ENCODE measurements around the gene GALNT15.

Gene GALNT15

GRCh38 chr3:16178628-16178988, 4.1 kb downstream of the GALNT15 start:
- H3K4me2 ChIP-seq (ENCODE audit: insufficient read depth, low read length) = peak overlapping the region; percentile 54
- no peaks in the 10 kb centered on the region for H4K20me1 ChIP-seq (ENCODE audit: insufficient read depth, low read length)
- no peaks in the 10 kb centered on the region for H3K9me3 ChIP-seq (ENCODE audit: insufficient read depth, low read length, severe bottlenecking)
- peaks cover 30% of the 10 kb centered on the region for H3K27me3 ChIP-seq (ENCODE audit: insufficient read depth, low read length, poor library complexity)
- DNase-seq (no peak), ATAC-seq (ENCODE audit: insufficient read depth, low read depth) (no peak)
- TF ChIP-seq EZH2 (IDR thresholded peaks at IDR 0.05; ENCODE audit: borderline replicate concordance, low read depth, low read length, severe bottlenecking) = no peak
- TF ChIP-seq CTCF (IDR thresholded peaks at IDR 0.05; ENCODE audit: borderline replicate concordance, extremely low read depth, low read length, poor library complexity, severe bottlenecking) = no peak
- no peaks in the 10 kb centered on the region for H3K36me3 ChIP-seq (ENCODE audit: insufficient read depth, low read length)
- peaks cover 10% of the 10 kb centered on the region for H3K4me1 ChIP-seq (ENCODE audit: insufficient read depth, low read length)
- H3K79me2 ChIP-seq (ENCODE audit: insufficient read depth, low read length) = no peaks in the 10 kb centered on the region
- no peak overlapping the region for H3K9ac ChIP-seq (ENCODE audit: low read depth, low read length)
- no peak overlapping the region for H2AFZ ChIP-seq (ENCODE audit: low read depth, low read length)
- no peak overlapping the region for H3K27ac ChIP-seq (ENCODE audit: low read length)
- no peak overlapping the region for H3K4me3 ChIP-seq (ENCODE audit: low read depth in 1 of 2, low read length in 2 of 2)

- H3K27me3 ChIP-seq (ENCODE audit: insufficient read depth, low read length, poor library complexity) = peaks cover 27% of the 10 kb centered on the region
- H3K4me2 ChIP-seq (ENCODE audit: insufficient read depth, low read length) = no peak overlapping the region
- H4K20me1 ChIP-seq (ENCODE audit: insufficient read depth, low read length) = no peaks in the 10 kb centered on the region
- no peaks in the 10 kb centered on the region for H3K9me3 ChIP-seq (ENCODE audit: insufficient read depth, low read length, severe bottlenecking)
- H2AFZ ChIP-seq (ENCODE audit: low read depth, low read length) = no peak overlapping the region
- H3K27ac ChIP-seq (ENCODE audit: low read length) = no peak overlapping the region
- H3K4me1 ChIP-seq (ENCODE audit: insufficient read depth, low read length) = peaks cover 10% of the 10 kb centered on the region
- ATAC-seq (ENCODE audit: insufficient read depth, low read depth) (no peak), DNase-seq (no peak)
- no peak overlapping the region for H3K9ac ChIP-seq (ENCODE audit: low read depth, low read length)
- H3K79me2 ChIP-seq (ENCODE audit: insufficient read depth, low read length) = no peaks in the 10 kb centered on the region
- H3K36me3 ChIP-seq (ENCODE audit: insufficient read depth, low read length) = no peaks in the 10 kb centered on the region
- H3K4me3 ChIP-seq (ENCODE audit: low read depth in 1 of 2, low read length in 2 of 2) = no peak overlapping the region
- TF ChIP-seq EZH2 (IDR thresholded peaks at IDR 0.05; ENCODE audit: borderline replicate concordance, low read depth, low read length, severe bottlenecking) = no peak
- no peak for TF ChIP-seq CTCF (IDR thresholded peaks at IDR 0.05; ENCODE audit: borderline replicate concordance, extremely low read depth, low read length, poor library complexity, severe bottlenecking)
These were observed 4.8 kb downstream of the GALNT15 start for GRCh38 chr3:16179261-16179660.

- Histone ChIP-seq H4K20me1 (ENCODE audit: insufficient read depth, low read length) (no peaks in the 10 kb centered on the region), H3K4me1 (ENCODE audit: insufficient read depth, low read length) (peaks cover 10% of the 10 kb centered on the region), H3K27ac (ENCODE audit: low read length) (no peak overlapping the region), H3K4me2 (ENCODE audit: insufficient read depth, low read length) (no peak overlapping the region), H3K9ac (ENCODE audit: low read depth, low read length) (no peak overlapping the region), H3K27me3 (ENCODE audit: insufficient read depth, low read length, poor library complexity) (peaks cover 20% of the 10 kb centered on the region), H3K36me3 (ENCODE audit: insufficient read depth, low read length) (no peaks in the 10 kb centered on the region), H3K4me3 (ENCODE audit: low read depth in 1 of 2, low read length in 2 of 2) (no peak overlapping the region), H2AFZ (ENCODE audit: low read depth, low read length) (no peak overlapping the region), H3K9me3 (ENCODE audit: insufficient read depth, low read length, severe bottlenecking) (no peaks in the 10 kb centered on the region), H3K79me2 (ENCODE audit: insufficient read depth, low read length) (no peaks in the 10 kb centered on the region)
- TF ChIP-seq CTCF (IDR thresholded peaks at IDR 0.05; ENCODE audit: borderline replicate concordance, extremely low read depth, low read length, poor library complexity, severe bottlenecking) (no peak), EZH2 (IDR thresholded peaks at IDR 0.05; ENCODE audit: borderline replicate concordance, low read depth, low read length, severe bottlenecking) (no peak)
- no peak for DNase-seq
- ATAC-seq (ENCODE audit: insufficient read depth, low read depth) = no peak
These were observed 5.6 kb downstream of the GALNT15 start for GRCh38 chr3:16179771-16180736.
